Measurements from ENCODE around the gene EVL. TPM values are rescaled to one million over a fixed set of nuclear protein-coding genes. Genes with fewer than 3 reads are reported as not detected.
"Not testable (repeated sequence)": the region's sequence is repeated elsewhere in the genome, so short reads cannot be mapped to it uniquely, and the experiment has no call there.

EVL gene
- polyA plus RNA-seq, 4 donors = 21.0 to 102 (median 31.8) TPM

DNA sequence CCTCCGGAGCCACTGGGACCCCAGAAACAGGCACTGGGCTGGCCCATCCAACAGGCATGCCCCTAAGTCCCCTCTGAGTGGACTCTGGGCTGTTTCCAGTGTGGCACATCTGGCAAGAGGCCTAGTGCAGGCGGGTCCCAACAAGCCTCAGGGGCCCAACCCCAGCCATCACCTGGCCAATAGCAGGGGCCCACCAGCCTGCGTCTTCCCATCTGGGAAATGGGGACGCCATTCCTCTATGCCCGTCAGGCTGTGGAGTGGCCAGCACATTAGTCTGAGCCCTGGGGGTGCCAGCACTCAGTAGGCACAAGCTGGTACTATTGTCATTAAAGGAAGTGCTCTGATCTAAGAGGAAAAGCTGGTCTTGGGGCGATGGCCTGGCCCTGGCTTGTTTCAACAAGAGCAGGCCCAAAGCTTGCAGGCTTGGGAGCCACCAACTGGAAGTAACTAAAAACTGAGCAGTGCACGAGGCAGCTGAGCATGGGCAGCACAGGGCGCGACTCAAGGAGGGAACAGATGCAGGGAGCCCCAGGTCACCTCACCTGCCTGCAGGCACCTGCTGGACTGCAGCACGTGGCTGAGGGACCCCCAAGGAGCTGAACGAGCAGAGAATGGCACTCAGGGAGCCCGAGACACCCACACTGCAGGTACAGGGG lies 85.8 kb downstream of the EVL start:
- Histone ChIP-seq H3K36me3 (ENCODE audit: control insufficient read depth in 3 of 3, insufficient read depth in 2 of 3, low read depth in 1 of 3, low read length in 3 of 3) (peaks cover 0 to 51% (median 0%) of the 10 kb centered on the region in 3 donors), H3K4me1 (ENCODE audit: control insufficient read depth in 3 of 3, insufficient read depth in 2 of 3, low read depth in 1 of 3, low read length in 2 of 3) (peaks cover 0 to 47% (median 30%) of the 10 kb centered on the region in 3 donors), H3K27me3 (ENCODE audit: control insufficient read depth in 3 of 3, insufficient read depth in 3 of 3, low read length in 3 of 3) (no peaks in the 10 kb centered on the region), H3K4me3 (ENCODE audit: low read depth in 1 of 3, low read length in 3 of 3) (no peak overlapping the region), H3K9me3 (ENCODE audit: control insufficient read depth in 2 of 2, insufficient read depth in 1 of 2, low read depth in 1 of 2, low read length in 1 of 2) (peaks cover 3 to 12% of the 10 kb centered on the region in 2 donors), H3K27ac (ENCODE audit: low read depth in 1 of 3, low read length in 2 of 3) (peak overlapping the region in 2 of 3 donors; percentile 68 to 71)
- FAIRE-seq = no peak
- WGBS, 3 donors = 29 to 65% (median 47%) methylated on average over 12 of the region's 12 CpGs
- DNase-seq = peak in 1 of 2 donors; percentile 51

DNA sequence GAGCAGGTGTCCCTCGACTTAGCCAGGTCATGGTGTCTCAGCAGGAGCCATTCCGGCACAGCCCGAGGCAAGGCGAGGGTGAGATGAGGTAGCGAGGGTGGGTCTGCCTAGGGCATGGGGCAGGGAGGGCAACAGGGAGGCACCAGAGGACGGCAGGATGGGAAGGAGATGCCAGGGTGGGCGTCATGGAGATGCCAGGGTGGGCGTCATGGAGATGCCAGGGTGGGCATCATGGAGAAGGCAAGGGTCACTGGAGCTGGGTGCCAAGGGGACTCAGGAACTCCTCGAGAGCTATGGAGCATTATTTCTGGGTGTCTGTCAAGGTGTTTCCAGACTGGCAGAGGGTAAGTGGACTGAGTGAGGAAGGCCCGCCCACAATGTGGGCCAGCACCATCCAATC lies 86.9 kb downstream of the EVL start:
- H3K4me1 ChIP-seq (ENCODE audit: control insufficient read depth in 3 of 3, insufficient read depth in 2 of 3, low read depth in 1 of 3, low read length in 2 of 3) = peaks cover 0 to 47% (median 22%) of the 10 kb centered on the region in 3 donors

DNA sequence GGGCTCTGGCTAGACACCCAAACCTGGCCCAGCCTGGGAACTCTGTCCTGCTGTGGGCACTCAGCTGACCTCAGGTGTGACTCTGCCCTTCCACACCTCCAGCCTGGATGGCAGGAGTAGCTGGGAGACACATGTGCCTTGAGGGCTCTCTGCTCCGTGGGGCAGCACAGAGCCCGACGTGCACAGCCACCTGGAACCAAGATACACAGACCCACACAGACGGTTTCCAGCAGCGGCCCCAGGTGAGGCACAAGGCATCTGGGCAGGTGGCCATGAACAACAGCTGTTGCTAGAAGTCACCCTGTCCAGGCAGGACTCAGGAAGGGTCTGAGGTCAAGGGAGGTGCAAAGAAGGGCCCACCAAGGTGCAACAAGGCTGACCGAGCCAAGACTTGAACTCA lies 88.3 kb downstream of the EVL start:
- FAIRE-seq (no peak), DNase-seq (no peak)
- H3K4me1 ChIP-seq (ENCODE audit: control insufficient read depth in 3 of 3, insufficient read depth in 2 of 3, low read depth in 1 of 3, low read length in 2 of 3) = peaks cover 0 to 43% (median 23%) of the 10 kb centered on the region in 3 donors
- no peak overlapping the region for H3K4me3 ChIP-seq (ENCODE audit: low read depth in 1 of 3, low read length in 3 of 3)
- H3K27me3 ChIP-seq (ENCODE audit: control insufficient read depth in 3 of 3, insufficient read depth in 3 of 3, low read length in 3 of 3) = no peaks in the 10 kb centered on the region
- H3K9me3 ChIP-seq (ENCODE audit: control insufficient read depth in 2 of 2, insufficient read depth in 1 of 2, low read depth in 1 of 2, low read length in 1 of 2) = peaks cover 3 to 12% of the 10 kb centered on the region in 2 donors
- H3K36me3 ChIP-seq (ENCODE audit: control insufficient read depth in 3 of 3, insufficient read depth in 2 of 3, low read depth in 1 of 3, low read length in 3 of 3) = peaks cover 0 to 37% (median 0%) of the 10 kb centered on the region in 3 donors
- 50 to 77% (median 66%) methylated on average over 6 of the region's 6 CpGs for WGBS, 3 donors
- no peak overlapping the region for H3K27ac ChIP-seq (ENCODE audit: low read depth in 1 of 3, low read length in 2 of 3)

More for the DNA sequence above, 86.9 kb downstream of the EVL start:
- H3K9me3 ChIP-seq (ENCODE audit: control insufficient read depth in 2 of 2, insufficient read depth in 1 of 2, low read depth in 1 of 2, low read length in 1 of 2) = peaks cover 3 to 12% of the 10 kb centered on the region in 2 donors
- WGBS, 3 donors = 80 to 88% (median 85%) methylated on average over 10 of the region's 10 CpGs
- H3K36me3 ChIP-seq (ENCODE audit: control insufficient read depth in 3 of 3, insufficient read depth in 2 of 3, low read depth in 1 of 3, low read length in 3 of 3) = peaks cover 0 to 48% (median 0%) of the 10 kb centered on the region in 3 donors
- DNase-seq = no peak
- FAIRE-seq = no peak
- H3K4me3 ChIP-seq (ENCODE audit: low read depth in 1 of 3, low read length in 3 of 3) = no peak overlapping the region
- no peak overlapping the region for H3K27ac ChIP-seq (ENCODE audit: low read depth in 1 of 3, low read length in 2 of 3)
- no peaks in the 10 kb centered on the region for H3K27me3 ChIP-seq (ENCODE audit: control insufficient read depth in 3 of 3, insufficient read depth in 3 of 3, low read length in 3 of 3)

DNA sequence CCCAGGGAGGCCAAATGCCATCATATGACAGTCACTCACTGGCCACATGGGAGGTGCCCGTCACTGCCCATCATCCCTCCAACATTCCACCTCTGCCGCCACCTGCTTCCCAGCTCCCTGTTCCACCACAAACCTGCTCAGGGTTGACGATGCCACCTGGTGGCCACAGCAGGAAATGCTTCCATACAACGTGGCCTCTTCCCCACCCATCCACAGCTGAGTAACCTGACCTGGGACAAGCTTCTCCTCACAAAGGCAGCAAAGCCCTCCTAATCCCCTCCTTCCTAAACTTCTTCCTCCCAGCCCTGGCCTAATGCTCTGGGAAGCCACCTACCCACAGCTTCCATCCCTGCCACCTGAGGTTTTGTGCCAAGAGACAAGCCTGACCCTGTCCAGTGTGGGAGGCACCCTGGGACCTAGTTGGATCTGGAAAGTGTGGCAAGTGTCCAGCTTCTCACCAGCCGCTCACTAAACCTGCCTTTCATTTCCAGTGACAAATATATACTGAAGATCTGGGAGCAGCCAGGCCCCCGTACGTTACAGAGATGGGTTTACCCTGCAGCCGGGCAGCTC lies 89.9 kb downstream of the EVL start:
- 31 to 49% (median 41%) methylated on average over 8 of the region's 8 CpGs for WGBS, 3 donors
- peaks cover 0 to 3% (median 2%) of the 10 kb centered on the region in 3 donors for H3K27me3 ChIP-seq (ENCODE audit: control insufficient read depth in 3 of 3, insufficient read depth in 3 of 3, low read length in 3 of 3)
- FAIRE-seq = no peak
- peaks cover 3 to 12% of the 10 kb centered on the region in 2 donors for H3K9me3 ChIP-seq (ENCODE audit: control insufficient read depth in 2 of 2, insufficient read depth in 1 of 2, low read depth in 1 of 2, low read length in 1 of 2)
- peaks cover 0 to 36% (median 18%) of the 10 kb centered on the region in 3 donors for H3K4me1 ChIP-seq (ENCODE audit: control insufficient read depth in 3 of 3, insufficient read depth in 2 of 3, low read depth in 1 of 3, low read length in 2 of 3)
- H3K27ac ChIP-seq (ENCODE audit: low read depth in 1 of 3, low read length in 2 of 3) = peak overlapping the region; percentile 79 to 94 (median 80)
- H3K4me3 ChIP-seq (ENCODE audit: low read depth in 1 of 3, low read length in 3 of 3) = no peak overlapping the region
- peak; percentile 67 to 70 for DNase-seq
- peaks cover 0 to 23% (median 0%) of the 10 kb centered on the region in 3 donors for H3K36me3 ChIP-seq (ENCODE audit: control insufficient read depth in 3 of 3, insufficient read depth in 2 of 3, low read depth in 1 of 3, low read length in 3 of 3)

DNA sequence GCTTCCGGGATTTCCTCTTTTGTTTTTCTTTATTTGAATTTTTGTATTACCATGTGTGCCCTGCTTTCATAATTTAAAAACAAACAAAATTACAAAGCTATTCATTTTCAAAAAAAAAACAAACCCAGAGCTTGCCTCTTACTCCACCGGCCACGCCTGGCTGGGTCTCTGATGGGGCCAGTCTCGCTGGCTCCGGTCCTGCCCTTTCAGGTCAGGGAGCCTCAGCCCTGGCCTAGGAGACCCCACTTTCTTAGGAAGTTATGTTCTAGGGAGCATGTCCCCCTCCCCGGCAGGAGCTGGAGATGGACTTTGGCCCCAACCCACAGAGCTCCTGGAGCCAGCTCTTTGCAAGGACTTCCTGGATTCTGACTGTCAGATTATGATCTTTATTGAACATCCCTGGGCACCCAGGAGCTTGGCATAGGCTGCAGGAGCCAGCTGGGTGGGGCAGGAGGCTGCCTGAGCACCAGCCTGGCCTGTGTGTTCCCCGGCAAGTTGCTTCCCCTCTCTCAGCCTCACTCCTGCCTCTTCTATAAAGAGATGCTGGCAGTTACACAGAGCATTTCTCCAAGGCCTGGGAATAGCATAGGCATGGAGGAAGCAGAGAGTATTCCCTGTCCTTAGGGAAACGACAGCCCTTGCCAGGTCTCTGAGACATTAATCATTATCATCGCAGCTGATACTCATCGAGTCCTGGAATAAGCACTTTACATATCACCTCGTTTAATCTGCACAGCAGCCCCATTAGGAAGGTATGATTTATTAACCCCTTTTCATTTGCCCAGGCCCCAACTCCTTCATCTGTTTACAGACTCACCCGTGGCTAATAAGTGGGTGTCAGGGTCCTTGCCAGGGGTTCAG lies 90.8 kb downstream of the EVL start:
- WGBS, 3 donors = 15 to 52% (median 35%) methylated on average over 12 of the region's 12 CpGs
- Histone ChIP-seq H3K9me3 (ENCODE audit: control insufficient read depth in 2 of 2, insufficient read depth in 1 of 2, low read depth in 1 of 2, low read length in 1 of 2) (peaks cover 3 to 12% of the 10 kb centered on the region in 2 donors), H3K4me1 (ENCODE audit: control insufficient read depth in 3 of 3, insufficient read depth in 2 of 3, low read depth in 1 of 3, low read length in 2 of 3) (peaks cover 0 to 27% (median 11%) of the 10 kb centered on the region in 3 donors), H3K36me3 (ENCODE audit: control insufficient read depth in 3 of 3, insufficient read depth in 2 of 3, low read depth in 1 of 3, low read length in 3 of 3) (peaks cover 0 to 20% (median 0%) of the 10 kb centered on the region in 3 donors), H3K27me3 (ENCODE audit: control insufficient read depth in 3 of 3, insufficient read depth in 3 of 3, low read length in 3 of 3) (peaks cover 0 to 12% (median 4%) of the 10 kb centered on the region in 3 donors), H3K27ac (ENCODE audit: low read depth in 1 of 3, low read length in 2 of 3) (peak overlapping the region; percentile 79 to 94 (median 80)), H3K4me3 (ENCODE audit: low read depth in 1 of 3, low read length in 3 of 3) (no peak overlapping the region)
- peak; percentile 89 to 98 for DNase-seq
- FAIRE-seq = no peak

DNA sequence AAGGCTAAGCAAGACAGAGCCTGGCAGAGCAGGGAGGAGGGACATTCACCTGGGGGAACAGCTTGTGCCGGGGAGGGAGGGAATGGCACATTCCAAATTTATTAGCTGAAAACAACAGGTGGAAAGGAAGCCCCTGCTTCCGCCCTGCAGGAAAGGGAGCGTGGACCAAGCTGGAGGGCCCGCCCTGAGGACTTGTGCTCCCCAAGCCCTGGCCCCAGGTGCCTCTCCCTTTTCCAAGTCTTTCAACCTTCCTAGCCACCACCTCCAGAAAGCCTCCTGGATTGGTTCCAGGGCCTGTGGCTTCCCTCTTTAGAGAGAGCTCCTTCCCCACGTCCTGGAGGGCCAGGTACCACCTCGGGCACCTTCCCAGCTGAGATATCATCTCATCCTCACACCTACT lies 91.6 kb downstream of the EVL start:
- DNase-seq (peak in 1 of 2 donors; percentile 60), FAIRE-seq (no peak)
- peaks cover 0 to 17% (median 0%) of the 10 kb centered on the region in 3 donors for H3K36me3 ChIP-seq (ENCODE audit: control insufficient read depth in 3 of 3, insufficient read depth in 2 of 3, low read depth in 1 of 3, low read length in 3 of 3)
- H3K27ac ChIP-seq (ENCODE audit: low read depth in 1 of 3, low read length in 2 of 3) = peak overlapping the region; percentile 75 to 80 (median 79)
- H3K4me1 ChIP-seq (ENCODE audit: control insufficient read depth in 3 of 3, insufficient read depth in 2 of 3, low read depth in 1 of 3, low read length in 2 of 3) = peaks cover 0 to 25% (median 5%) of the 10 kb centered on the region in 3 donors
- no peak overlapping the region for H3K4me3 ChIP-seq (ENCODE audit: low read depth in 1 of 3, low read length in 3 of 3)
- WGBS, 3 donors = 13 to 58% (median 44%) methylated on average over 4 to 6 of the region's 6 CpGs
- peaks cover 0 to 15% (median 4%) of the 10 kb centered on the region in 3 donors for H3K27me3 ChIP-seq (ENCODE audit: control insufficient read depth in 3 of 3, insufficient read depth in 3 of 3, low read length in 3 of 3)
- peaks cover 3 to 12% of the 10 kb centered on the region in 2 donors for H3K9me3 ChIP-seq (ENCODE audit: control insufficient read depth in 2 of 2, insufficient read depth in 1 of 2, low read depth in 1 of 2, low read length in 1 of 2)

DNA sequence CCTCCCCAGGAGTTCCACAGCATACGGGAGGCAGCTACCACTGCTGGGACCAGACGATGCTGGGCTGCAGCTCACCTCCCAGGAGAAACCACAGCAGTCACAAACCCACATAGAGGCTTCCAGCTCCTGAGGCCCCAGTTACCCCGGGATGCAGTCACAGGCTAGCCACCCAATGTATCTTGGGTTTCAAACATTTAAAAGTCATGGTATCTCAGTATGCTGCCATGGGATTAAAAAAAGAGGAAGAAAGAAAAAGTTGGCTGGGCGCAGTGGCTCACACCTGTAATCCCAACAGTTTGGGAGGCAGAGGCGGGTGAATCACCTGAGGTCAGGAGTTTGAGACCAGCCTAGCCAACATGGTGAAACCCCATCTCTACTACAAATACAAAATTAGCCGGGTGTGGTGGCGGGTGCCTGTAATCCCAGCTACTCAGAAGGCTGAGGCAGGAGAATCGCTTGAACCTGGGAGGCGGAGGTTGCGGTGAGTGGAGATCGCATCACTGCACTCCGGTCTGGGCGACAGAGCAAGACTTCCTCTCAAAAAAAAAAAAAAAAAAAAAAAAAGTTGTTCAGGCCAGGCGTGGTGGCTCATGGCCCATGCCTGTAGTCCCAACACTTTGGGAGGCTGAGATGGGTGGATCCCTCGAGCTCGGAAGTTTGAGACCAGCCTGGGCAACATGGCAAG lies 92.5 kb downstream of the EVL start:
- H3K9me3 ChIP-seq (ENCODE audit: control insufficient read depth in 2 of 2, insufficient read depth in 1 of 2, low read depth in 1 of 2, low read length in 1 of 2) = peaks cover 3 to 12% of the 10 kb centered on the region in 2 donors
- FAIRE-seq; H3K4me3 ChIP-seq (ENCODE audit: low read depth in 1 of 3, low read length in 3 of 3); DNase-seq: not testable (repeated sequence)
- H3K36me3 ChIP-seq (ENCODE audit: control insufficient read depth in 3 of 3, insufficient read depth in 2 of 3, low read depth in 1 of 3, low read length in 3 of 3) = peaks cover 0 to 17% (median 0%) of the 10 kb centered on the region in 3 donors
- peak overlapping the region in 2 of 3 donors; percentile 75 to 79 for H3K27ac ChIP-seq (ENCODE audit: low read depth in 1 of 3, low read length in 2 of 3)
- peaks cover 0 to 15% (median 4%) of the 10 kb centered on the region in 3 donors for H3K27me3 ChIP-seq (ENCODE audit: control insufficient read depth in 3 of 3, insufficient read depth in 3 of 3, low read length in 3 of 3)
- H3K4me1 ChIP-seq (ENCODE audit: control insufficient read depth in 3 of 3, insufficient read depth in 2 of 3, low read depth in 1 of 3, low read length in 2 of 3) = peaks cover 0 to 25% (median 4%) of the 10 kb centered on the region in 3 donors
- 61 to 74% (median 70%) methylated on average over 16 of the region's 16 CpGs for WGBS, 3 donors
